GM12878 (cell line): ENCODE results near the gene ATP6V0C. TPM values are rescaled to one million over a fixed set of nuclear protein-coding genes. Genes with fewer than 3 reads are reported as not detected.

ENCODE experiments used
- CHD2 ChIP-seq: IDR thresholded peaks from 2 replicates; pipeline ENCODE4 v1.6.1; 2011; ENCODE audit warnings: low read depth, low read length, improper control_type of control experiment, borderline replicate concordance
- DPF2 ChIP-seq: fragments of 450-650 bp; IDR thresholded peaks from 2 replicates; pipeline ENCODE4 v1.6.1; 2017; ENCODE audit warnings: mild to moderate bottlenecking
- EGR1 ChIP-seq, 2 experiments: IDR thresholded peaks; 1 replicate in 1 of 2; 2 replicates in 1 of 2; pipeline ENCODE4 v1.6.1; 2011 to 2012; ENCODE audit warnings: low read depth in 2 of 2, low read length in 2 of 2, borderline replicate concordance in 1 of 2, mild to moderate bottlenecking in 1 of 2, moderate library complexity in 1 of 2
- EZH2 ChIP-seq: IDR thresholded peaks from 2 replicates; pipeline ENCODE4 v1.6.1; 2012; ENCODE audit warnings: low read depth, mild to moderate bottlenecking, control low read depth, inconsistent platforms, low read length, borderline replicate concordance; ENCODE audit not compliant: control insufficient read depth
- FOXK2 ChIP-seq: fragments of 450-650 bp; IDR thresholded peaks from 2 replicates; pipeline ENCODE4 v1.6.1; 2017; ENCODE audit warnings: mild to moderate bottlenecking, moderate library complexity
- GATAD2B ChIP-seq: fragments of 450-650 bp; conservative IDR thresholded peaks from 2 replicates; pipeline ENCODE4 v1.6.1; 2017; ENCODE audit warnings: low read depth, mild to moderate bottlenecking, moderate library complexity
- HSF1 ChIP-seq: fragments of 150-350 bp; IDR thresholded peaks from 2 replicates; pipeline ENCODE4 v1.6.1; 2014; ENCODE audit warnings: mild to moderate bottlenecking, low read depth, low read length
- MTA3 ChIP-seq: IDR thresholded peaks from 2 replicates; pipeline ENCODE4 v1.6.1; 2012; ENCODE audit warnings: low read length, inconsistent platforms, borderline replicate concordance
- NFYB ChIP-seq: IDR thresholded peaks from 2 replicates; pipeline ENCODE4 v1.6.1; 2011; ENCODE audit warnings: low read depth, mild to moderate bottlenecking, low read length, improper control_type of control experiment, moderate library complexity; ENCODE audit not compliant: insufficient read depth
- NR2C2 ChIP-seq: IDR thresholded peaks from 2 replicates; pipeline ENCODE4 v1.6.1; 2011; ENCODE audit warnings: borderline replicate concordance, low read depth; ENCODE audit not compliant: control insufficient read depth, insufficient read length
- POU2F2 ChIP-seq: IDR thresholded peaks from 3 replicates; pipeline ENCODE4 v1.6.1; 2011; ENCODE audit warnings: low read depth, mild to moderate bottlenecking, low read length, borderline replicate concordance
- RAD21 ChIP-seq: IDR thresholded peaks from 2 replicates; pipeline ENCODE4 v1.6.1; 2011; ENCODE audit warnings: mild to moderate bottlenecking, low read depth, low read length, moderate library complexity; ENCODE audit not compliant: insufficient read depth
- SMC3 ChIP-seq: IDR thresholded peaks from 2 replicates; pipeline ENCODE4 v1.6.1; 2011; ENCODE audit warnings: low read length, improper control_type of control experiment, borderline replicate concordance
- SP1 ChIP-seq: IDR thresholded peaks from one replicate; pipeline ENCODE4 v1.6.1; 2011; ENCODE audit warnings: low read depth, low read length
- TBL1XR1 ChIP-seq: IDR thresholded peaks from 2 replicates; pipeline ENCODE4 v1.6.1; 2012; ENCODE audit warnings: low read depth, low read length, improper control_type of control experiment
- ZBTB33 ChIP-seq: fragments of 450-650 bp; IDR thresholded peaks from 2 replicates; pipeline ENCODE4 v1.6.1; 2017; ENCODE audit warnings: mild to moderate bottlenecking
- ZBTB4 ChIP-seq: fragments of 450-650 bp; formaldehyde crosslinking; IDR thresholded peaks from 2 replicates; pipeline ENCODE4 v1.4.0; 2022; ENCODE audit warnings: mild to moderate bottlenecking, moderate library complexity
- ZNF217 ChIP-seq: fragments of 450-650 bp; IDR thresholded peaks from 2 replicates; pipeline ENCODE4 v1.6.1; 2017; ENCODE audit warnings: antibody characterized with exemption, mild to moderate bottlenecking
- ZNF622 ChIP-seq: fragments of 450-650 bp; IDR thresholded peaks from 2 replicates; pipeline ENCODE4 v1.6.1; 2017; ENCODE audit warnings: mild to moderate bottlenecking, inconsistent platforms
- polyA plus RNA-seq, 11 experiments: library from polyadenylated mRNA; depleted of rRNA in 4 of 11; unstranded in 6 of 11; stranded (reverse) in 5 of 11; fragments of >200 nt; fragmentation: Nextera tagmentation in 4 of 11; fragmentation: Illumina TruSeq in 1 of 11; extraction: Ambion mirVana in 4 of 11; extraction: Trizol in 1 of 11; gene quantifications; 1 replicate in 1 of 11; 2 replicates in 10 of 11; pipeline versions ENCODE4 v1.2.1 to v1.2.3, GENCODE V29; 2011 to 2016; ENCODE audit warnings: inconsistent platforms in 2 of 11, missing spikeins in 2 of 11, low read depth in 1 of 11
- total RNA-seq, 4 experiments: library from RNA; depleted of rRNA in 3 of 4; stranded (reverse); fragments of >200 nt in 3 of 4; fragmentation: Illumina TruSeq in 1 of 4; extraction: Trizol in 1 of 4; gene quantifications; 2 replicates each; pipeline versions ENCODE4 v1.2.1 to v1.2.3, GENCODE V29; 2013 to 2021
- TF ChIP-seq, protein P1 (sequence below): fragments of 450-650 bp; IDR thresholded peaks from 2 replicates; pipeline ENCODE4 v1.6.1; 2017; ENCODE audit warnings: antibody characterized with exemption, mild to moderate bottlenecking, moderate library complexity

Gene ATP6V0C
- total and polyA plus RNA-seq, 10 of the 15 experiments (the other 5 are each of a cell fraction or from before 2014, with no cell fraction given) = 2.4 to 135 (median 18.4) TPM

DNA sequence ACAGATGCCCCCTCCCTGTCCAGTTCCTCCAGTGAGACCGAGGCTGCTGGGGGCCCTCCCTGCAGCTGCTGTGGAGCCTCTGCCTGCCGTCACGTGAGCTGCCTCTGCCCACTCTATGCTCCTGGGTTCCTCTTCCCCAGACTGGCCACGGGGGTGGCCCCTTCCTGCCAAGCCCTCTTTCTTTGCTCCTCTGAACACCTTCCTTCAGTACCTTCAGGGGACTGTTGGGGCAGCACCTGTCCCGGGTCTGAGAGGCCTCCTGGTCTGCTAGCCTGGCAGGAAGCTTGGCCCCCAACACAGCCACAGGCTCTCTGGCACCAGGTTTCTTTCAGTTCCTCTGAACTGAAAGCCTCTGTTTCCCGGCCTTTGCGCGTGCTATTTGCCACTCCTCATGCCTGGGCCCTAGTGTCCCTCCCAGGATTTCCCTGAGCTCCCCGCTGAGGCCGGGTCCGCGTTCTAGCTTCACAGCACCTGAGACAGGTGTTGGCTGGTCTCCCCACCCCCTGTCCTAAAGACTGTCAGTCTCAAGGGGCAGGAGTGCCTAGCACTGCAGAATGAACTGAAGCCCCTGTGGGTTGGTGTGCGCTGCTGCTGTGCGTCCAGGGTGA is 6.6 kb upstream of the ATP6V0C start (continued):
- no peak; the same call in 1 of the 2 replicates for TF ChIP-seq GATAD2B
- TF ChIP-seq ZBTB4 (CRISPR knock-in tag) = no peak
- no peak for TF ChIP-seq FOXK2
- TF ChIP-seq MTA3 = no peak
- no peak for TF ChIP-seq ZNF622
- TF ChIP-seq NR2C2 = no peak
- peak; percentile 57; the same call in 1 of the 2 replicates for TF ChIP-seq DPF2
- TF ChIP-seq HSF1 = no peak
- TF ChIP-seq CHD2 = no peak
- TF ChIP-seq SP1 = no peak
- TF ChIP-seq ZBTB33 = no peak
- no peak for TF ChIP-seq TBL1XR1
- no peak for TF ChIP-seq EZH2
- TF ChIP-seq EGR1 (IDR thresholded peaks at IDR 0.05; ENCODE audit: borderline replicate concordance in 1 of 2, low read depth in 2 of 2, low read length in 2 of 2) = no peak
- no peak for TF ChIP-seq POU2F2
- no peak for TF ChIP-seq ZNF217
- no peak for TF ChIP-seq NFYB
- 0 out of 2 replicates have a peak, but pooled peaks have one; percentile 6 for TF ChIP-seq RAD21
- TF ChIP-seq, protein P1, sequence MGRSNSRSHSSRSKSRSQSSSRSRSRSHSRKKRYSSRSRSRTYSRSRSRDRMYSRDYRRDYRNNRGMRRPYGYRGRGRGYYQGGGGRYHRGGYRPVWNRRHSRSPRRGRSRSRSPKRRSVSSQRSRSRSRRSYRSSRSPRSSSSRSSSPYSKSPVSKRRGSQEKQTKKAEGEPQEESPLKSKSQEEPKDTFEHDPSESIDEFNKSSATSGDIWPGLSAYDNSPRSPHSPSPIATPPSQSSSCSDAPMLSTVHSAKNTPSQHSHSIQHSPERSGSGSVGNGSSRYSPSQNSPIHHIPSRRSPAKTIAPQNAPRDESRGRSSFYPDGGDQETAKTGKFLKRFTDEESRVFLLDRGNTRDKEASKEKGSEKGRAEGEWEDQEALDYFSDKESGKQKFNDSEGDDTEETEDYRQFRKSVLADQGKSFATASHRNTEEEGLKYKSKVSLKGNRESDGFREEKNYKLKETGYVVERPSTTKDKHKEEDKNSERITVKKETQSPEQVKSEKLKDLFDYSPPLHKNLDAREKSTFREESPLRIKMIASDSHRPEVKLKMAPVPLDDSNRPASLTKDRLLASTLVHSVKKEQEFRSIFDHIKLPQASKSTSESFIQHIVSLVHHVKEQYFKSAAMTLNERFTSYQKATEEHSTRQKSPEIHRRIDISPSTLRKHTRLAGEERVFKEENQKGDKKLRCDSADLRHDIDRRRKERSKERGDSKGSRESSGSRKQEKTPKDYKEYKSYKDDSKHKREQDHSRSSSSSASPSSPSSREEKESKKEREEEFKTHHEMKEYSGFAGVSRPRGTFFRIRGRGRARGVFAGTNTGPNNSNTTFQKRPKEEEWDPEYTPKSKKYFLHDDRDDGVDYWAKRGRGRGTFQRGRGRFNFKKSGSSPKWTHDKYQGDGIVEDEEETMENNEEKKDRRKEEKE = no peak
- TF ChIP-seq SMC3 = peak; percentile 16; the same call in 1 of the 2 replicates
